ENCODE measurements around the gene FGFBP1.

The FGFBP1 gene

DNA sequence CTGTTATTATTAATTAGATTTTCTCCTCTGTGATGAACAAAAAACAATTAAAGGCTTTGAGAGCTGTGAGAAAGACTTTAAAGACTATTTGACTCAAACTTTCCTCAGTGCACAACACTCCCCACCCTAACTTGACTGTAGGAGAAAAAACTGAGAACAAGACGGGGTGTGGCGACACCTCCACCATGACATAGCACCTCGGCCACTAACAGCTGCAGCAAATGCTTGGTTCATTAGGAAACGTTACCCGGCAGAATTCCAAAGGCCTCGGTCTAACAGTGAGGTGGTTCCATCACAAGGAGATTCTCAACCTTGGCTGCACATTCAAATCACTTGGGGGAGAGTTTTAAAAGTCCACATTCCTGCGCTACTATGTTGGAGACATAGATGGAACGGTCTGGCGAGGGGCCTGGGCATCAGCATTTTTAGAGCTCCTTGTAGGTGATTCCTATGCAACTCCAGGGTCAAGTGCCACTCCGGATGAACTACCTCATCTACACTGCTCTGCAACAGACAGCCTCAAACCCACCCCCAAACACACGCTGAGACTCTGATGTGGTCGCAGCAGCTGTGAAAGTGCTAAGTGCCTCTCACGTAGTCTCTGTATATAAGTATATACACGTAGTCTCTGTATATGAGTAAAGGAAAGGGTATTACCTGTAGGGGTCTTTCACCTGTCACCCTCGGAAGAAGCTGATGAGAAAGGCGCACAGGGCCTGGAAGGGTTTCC lies 23.4 kb upstream of the FGFBP1 start:
- TF ChIP-seq CTCF (IDR thresholded peaks at IDR 0.05; ENCODE audit: low read depth, low read length), result no peak
- no peak overlapping the region for H3K4me3 ChIP-seq (ENCODE audit: low read depth, low read length)
- DNase-seq (ENCODE audit: low read depth, low spot score), result no peak
- in situ Hi-C loops (cut with HindIII; ENCODE audit: low sequenced_read_pairs), result no loop called here

DNA sequence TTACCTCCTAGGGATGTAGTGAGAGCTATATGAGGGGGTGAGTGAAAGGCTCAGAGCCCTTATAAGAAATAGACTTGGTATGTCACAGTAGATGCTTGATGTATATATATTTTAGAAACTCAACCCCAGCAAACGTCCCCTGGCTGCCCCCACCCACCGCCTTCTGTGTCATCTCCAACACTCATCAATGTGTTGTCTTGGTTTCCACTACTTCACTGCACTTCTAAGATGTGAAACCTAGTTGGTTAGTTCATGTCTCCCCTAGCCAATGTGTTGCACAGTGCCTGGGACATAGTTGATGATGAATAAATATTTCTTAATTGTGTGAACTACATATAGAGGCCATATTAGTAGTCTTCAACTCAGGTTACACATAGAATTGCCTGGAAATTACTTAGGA lies 20.0 kb upstream of the FGFBP1 start:
- DNase-seq (ENCODE audit: low read depth, low spot score), result no peak
- no peak for TF ChIP-seq CTCF (IDR thresholded peaks at IDR 0.05; ENCODE audit: low read depth, low read length)
- H3K4me3 ChIP-seq (ENCODE audit: low read depth, low read length), result no peak overlapping the region
- in situ Hi-C loops (cut with HindIII; ENCODE audit: low sequenced_read_pairs), result no loop called here

- peak; percentile 51 for DNase-seq (ENCODE audit: low read depth, low spot score)
- in situ Hi-C loops (cut with HindIII; ENCODE audit: low sequenced_read_pairs), result no loop called here
These were observed 17.8 kb upstream of the FGFBP1 start for GRCh38 chr4:15956179-15956850.

GRCh38 chr4:15955670-15956069 lies 17.1 kb upstream of the FGFBP1 start:
- peak; percentile 49 for TF ChIP-seq CTCF (IDR thresholded peaks at IDR 0.05; ENCODE audit: low read depth, low read length)
- no peak overlapping the region for H3K4me3 ChIP-seq (ENCODE audit: low read depth, low read length)
- peak; percentile 17 for DNase-seq (ENCODE audit: low read depth, low spot score)
- in situ Hi-C loops (cut with HindIII; ENCODE audit: low sequenced_read_pairs), result no loop called here

More at GRCh38 chr4:15956179-15956850, 17.8 kb upstream of the FGFBP1 start:
- H3K4me3 ChIP-seq (ENCODE audit: low read depth, low read length), result no peak overlapping the region
- TF ChIP-seq CTCF (IDR thresholded peaks at IDR 0.05; ENCODE audit: low read depth, low read length), result peak; percentile 97

- no peak for TF ChIP-seq CTCF (IDR thresholded peaks at IDR 0.05; ENCODE audit: low read depth, low read length)
- H3K4me3 ChIP-seq (ENCODE audit: low read depth, low read length), result no peak overlapping the region
- DNase-seq (ENCODE audit: low read depth, low spot score), result no peak
- in situ Hi-C loops (cut with HindIII; ENCODE audit: low sequenced_read_pairs), result no loop called here
These were observed 15.1 kb upstream of the FGFBP1 start for GRCh38 chr4:15953625-15954024.

GRCh38 chr4:15951781-15952180 lies 13.2 kb upstream of the FGFBP1 start:
- no peak for TF ChIP-seq CTCF (IDR thresholded peaks at IDR 0.05; ENCODE audit: low read depth, low read length)
- no peak for DNase-seq (ENCODE audit: low read depth, low spot score)
- H3K4me3 ChIP-seq (ENCODE audit: low read depth, low read length), result no peak overlapping the region
- in situ Hi-C loops (cut with HindIII; ENCODE audit: low sequenced_read_pairs), result no loop called here
